NCI-H446 treated with DMSO at 0.1 percent for 48 hours (cell line): ENCODE measurements around the gene PLCB1.
A peak's percentile ranks its signal among the peaks of the same experiment; 100 is the strongest.
"Not testable (repeated sequence)": the region's sequence is repeated elsewhere in the genome, so short reads cannot be mapped to it uniquely, and the experiment has no call there.

Experiments used
- DNase-seq: peaks from one replicate; lab custom pipeline; 2025; lab: John Stamatoyannopoulos, UW

The PLCB1 gene

DNA sequence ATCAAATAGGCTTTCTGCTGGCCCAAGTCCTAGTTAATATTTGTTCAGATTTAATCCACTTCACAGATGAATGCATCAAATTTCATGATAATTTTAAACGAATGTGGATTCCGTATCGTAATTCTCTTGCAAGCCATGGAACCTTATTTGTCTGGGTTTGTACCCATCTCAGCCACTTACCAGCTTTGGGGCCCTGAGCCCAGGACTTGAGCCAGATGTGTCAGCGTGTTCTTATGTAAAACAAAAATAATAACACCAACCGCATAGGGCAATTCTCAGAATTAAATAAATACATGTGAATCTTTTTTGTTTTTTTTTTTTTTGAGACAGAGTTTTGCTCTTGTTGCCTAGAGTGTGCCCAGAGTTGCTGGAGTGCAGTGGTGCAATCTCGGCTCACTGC lies 654.3 kb downstream of the PLCB1 start:
- no peak for DNase-seq

- DNase-seq: no peak
These were observed 655.0 kb downstream of the PLCB1 start for GRCh38 chr20:8787090-8787489.

DNA sequence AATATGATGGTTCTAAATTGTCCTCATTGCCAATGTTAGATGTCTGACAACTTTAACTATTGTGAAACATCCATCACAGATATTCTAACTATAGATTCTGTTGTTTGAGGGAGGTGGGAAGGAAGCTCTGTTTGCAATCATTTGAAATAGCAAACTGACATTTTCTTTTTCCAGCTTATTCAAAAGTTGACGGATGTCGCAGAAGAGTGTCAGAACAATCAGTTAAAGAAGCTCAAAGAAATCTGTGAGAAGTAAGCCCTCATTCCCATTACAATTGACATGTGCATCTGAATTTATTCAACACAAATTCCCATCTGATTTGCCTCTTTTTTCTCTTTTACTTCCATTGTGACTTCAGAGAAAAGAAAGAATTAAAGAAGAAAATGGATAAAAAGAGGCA lies 656.2 kb downstream of the PLCB1 start:
- no peak for DNase-seq

- no peak for DNase-seq
These were observed 656.8 kb downstream of the PLCB1 start for GRCh38 chr20:8788831-8789230.

GRCh38 chr20:8790442-8791074 lies 658.5 kb downstream of the PLCB1 start:
- peak; percentile 24 for DNase-seq

GRCh38 chr20:8795404-8795803 lies 663.3 kb downstream of the PLCB1 start:
- no peak for DNase-seq

DNA sequence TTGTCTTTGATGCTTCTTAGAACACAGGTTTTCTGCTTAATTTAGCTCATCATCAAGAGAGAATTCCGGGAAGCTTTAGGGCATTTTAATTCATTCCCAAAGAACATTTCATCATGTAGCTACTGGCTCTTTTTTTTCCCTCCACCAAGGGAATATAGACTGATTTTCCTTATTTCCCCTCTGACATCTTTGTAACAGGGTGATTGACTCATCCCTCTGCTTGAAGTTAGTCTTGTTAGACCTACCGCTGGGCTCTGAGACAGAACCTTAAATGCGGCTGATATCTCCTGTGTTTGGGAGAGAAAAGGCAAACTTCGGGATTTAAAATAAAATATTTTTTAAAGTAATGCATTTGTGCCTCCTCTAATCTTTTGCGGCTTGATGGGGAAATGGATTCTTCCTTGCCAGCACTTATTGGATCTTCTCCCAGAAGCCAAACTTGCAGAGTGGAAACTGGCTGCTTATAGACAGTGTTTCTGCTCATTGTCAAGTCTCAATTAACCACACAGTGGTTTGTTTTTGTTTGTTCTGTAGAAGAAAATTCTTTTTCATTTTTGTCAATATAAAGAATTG lies 664.1 kb downstream of the PLCB1 start:
- no peak for DNase-seq

GRCh38 chr20:8798505-8798904 lies 666.4 kb downstream of the PLCB1 start:
- no peak for DNase-seq

GRCh38 chr20:8800089-8800488 lies 668.0 kb downstream of the PLCB1 start:
- no peak for DNase-seq

DNA sequence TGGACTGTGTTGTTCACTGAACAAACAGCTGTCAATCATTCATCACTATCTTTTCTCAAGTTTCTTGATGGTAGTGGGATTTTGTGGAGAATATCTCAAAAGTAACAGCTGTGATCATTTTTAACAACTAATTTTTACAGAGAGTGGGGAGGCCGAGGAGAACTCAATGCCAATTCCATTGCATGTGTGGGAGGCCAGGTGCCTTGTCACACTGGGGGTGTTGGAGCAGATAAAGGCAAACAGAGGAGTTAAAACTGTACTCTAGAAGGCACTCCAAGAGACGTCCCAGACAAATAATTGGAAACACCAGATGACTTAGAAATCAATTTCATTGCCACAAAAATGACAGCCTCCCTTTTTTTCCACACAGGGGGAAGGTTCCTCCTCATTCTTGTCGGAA lies 669.6 kb downstream of the PLCB1 start:
- no peak for DNase-seq

DNA sequence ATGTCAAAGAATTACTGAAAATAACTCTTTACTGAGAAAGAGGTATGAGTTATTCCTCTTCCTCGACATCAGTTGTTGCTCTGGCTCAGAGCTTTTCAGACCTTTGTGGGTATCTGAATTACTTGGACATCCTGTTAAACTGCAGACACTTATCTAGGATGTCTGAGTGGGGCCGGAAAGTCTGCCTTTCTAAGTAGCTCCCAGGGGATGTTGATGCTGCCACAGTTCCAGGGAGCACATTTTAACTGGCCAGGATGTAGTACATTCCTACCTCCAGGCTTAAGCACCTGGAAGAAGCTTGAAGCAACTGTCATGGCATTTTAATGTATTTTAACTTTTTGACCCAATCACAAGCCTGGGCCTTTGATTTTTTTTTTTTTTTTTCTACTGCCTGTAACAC lies 671.0 kb downstream of the PLCB1 start:
- no peak for DNase-seq

DNA sequence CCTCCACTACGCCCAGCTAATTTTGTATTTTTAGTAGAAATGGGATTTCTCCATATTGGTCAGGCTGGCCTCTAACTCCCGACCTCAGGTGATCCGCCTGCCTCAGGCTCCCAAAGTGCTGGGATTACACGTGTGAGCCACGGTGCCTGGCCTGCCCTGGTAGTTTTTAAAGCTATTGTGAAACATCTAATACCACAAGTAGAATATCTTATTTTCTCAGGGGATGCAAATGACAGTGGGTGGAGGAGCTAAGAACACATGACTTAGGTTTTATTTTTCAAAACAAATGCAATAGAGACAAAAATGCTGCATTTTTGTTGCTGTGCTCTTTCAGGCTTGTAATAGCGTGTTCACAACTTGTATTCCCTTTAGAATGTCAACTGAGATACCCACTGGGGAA lies 671.9 kb downstream of the PLCB1 start:
- no peak for DNase-seq

GRCh38 chr20:8805737-8806442 lies 673.8 kb downstream of the PLCB1 start:
- DNase-seq: no peak

DNA sequence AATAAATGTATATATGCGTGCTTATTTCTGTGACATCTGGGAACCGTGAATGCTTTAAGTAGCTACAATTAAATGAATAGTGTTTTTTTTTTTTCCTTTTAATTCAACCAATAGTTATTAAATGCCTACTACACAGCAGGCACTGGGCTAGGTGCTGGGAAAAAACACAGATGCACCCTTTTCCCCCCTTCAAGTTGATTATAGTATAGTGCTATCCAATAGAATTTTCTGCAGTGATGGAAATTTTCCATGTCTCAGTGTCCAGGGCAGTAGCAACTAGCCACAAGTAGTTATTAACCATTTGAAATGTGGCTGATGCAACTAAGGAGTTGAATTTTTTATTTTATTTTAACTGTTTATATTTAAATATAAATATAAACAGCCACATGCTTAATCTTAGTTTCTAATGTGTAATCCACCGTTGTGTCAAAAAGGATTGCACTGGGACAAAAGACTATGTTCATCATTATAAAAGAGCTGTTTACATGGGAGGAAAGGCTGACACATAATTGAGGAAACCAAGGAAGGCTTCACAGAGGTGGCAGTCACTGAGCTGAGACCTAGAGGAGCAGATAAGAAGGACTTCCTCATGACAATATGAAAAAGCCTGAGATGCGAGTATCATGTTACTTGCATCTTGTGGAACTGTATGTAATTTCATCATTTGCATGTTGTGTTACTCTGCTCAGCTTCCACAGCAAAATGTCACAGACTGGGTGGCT lies 675.6 kb downstream of the PLCB1 start:
- no peak for DNase-seq

- no peak for DNase-seq
These were observed 676.1 kb downstream of the PLCB1 start for GRCh38 chr20:8808202-8808535.

DNA sequence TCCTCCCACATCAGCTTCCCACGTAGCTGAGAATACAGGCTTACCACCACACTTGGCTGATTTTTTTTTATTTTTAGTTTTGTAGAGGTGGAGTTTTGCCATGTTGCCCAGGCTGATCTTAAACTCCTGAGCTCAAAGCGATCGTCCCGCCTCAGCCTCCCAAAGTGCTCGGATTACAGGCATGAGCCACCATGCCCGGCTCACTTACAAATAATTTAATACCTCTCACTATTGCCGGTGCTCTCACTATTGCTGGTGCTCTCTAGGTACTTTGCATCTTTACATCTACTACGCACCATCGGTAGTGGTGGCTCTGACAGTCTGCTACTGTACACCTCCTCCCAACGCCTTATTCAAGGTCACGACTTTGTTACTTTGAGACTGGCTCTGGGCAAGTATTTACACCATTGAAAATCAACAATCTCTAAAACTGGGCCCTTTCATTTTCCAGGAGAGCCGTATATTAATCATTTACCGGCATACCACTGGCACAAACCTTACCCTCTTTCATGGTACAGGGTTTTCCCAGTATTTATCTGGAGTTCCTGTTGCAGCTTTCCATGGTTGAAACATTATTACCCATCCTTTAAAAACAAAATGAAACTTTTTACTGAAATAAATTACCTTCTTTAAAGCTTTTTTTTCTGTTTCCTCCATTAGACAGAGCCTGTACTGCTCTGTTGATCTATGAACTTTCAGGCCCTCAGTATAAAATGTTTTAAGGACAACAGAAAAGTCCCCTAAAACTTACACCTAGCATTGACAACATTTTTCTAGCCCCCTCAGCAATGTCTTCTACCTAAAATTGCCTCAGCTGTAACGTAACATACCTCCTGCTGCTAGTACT lies 677.3 kb downstream of the PLCB1 start:
- no peak for DNase-seq

DNA sequence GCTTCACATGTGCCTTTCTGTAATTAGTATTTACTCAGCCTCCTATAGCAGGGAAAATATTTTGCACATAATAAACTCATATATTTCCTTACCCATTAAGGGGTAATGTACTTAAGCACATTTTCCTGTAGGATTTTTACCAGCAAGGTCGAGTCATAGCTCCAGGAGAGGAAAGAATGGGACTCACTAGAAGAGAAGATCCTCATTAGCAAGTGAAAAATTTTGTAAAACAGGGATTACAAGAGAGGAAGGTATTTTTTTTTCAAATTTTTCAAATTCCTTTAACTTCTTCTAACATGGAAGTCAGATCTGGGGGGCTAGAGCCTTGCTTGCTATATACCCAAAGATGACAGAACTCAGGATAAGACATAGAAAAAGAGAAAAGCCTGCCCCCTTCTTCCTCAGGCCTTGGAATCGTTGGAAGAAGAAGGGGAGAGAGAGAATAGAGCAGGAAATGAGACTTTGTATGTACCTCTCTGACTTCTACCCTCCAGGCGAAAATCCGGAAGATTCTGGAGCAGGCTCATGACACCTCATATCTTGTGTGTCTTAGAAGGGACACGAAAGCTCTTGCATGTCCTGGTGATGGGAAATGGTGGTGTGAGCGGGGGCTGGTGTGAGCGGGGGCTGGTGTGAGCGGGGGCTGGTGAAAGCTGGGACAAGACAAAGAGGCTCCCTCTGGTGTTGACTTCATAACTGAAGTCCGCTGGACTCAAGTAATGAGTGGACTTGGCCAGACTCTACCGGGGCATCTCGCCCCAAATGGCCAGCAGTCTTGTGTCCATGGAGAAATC lies 679.9 kb downstream of the PLCB1 start:
- DNase-seq: no peak

DNA sequence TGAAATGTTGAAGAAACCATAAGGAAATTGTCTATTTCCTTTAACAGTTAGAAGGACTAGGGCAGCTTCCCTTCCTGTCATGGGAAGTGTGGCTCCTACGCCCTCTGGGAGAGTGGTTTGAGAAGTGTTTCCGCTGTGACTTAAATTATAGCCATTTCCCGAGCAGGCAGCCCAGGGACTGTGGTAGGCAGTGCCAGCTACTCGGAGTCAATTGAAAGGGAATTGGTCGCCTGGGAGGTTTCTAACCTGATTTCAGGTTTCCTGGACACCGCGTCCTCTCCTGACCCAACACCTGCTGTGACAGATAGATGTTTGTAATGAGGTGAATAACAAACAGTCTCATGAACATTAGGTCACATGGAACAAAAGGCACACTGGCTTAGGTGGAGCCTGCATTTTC lies 680.8 kb downstream of the PLCB1 start:
- no peak for DNase-seq

DNA sequence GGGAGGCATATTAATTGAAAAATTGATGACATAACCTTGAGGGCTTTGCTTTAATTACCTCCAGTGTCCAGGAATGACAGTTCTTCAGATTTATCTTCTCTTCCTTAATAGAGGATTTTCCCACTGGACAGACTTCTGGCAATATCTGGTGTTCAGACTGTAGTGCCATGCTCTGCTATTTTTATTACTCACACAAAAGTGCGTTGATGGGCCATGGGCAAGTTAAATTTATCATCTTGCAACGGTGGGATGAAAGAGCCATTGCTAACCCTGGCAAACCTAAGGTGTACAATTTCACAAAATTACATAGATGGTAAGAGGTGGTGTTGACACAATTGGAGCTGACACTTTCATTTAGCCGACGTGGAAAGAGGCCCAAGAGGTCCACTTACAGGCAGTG lies 683.1 kb downstream of the PLCB1 start:
- no peak for DNase-seq

DNA sequence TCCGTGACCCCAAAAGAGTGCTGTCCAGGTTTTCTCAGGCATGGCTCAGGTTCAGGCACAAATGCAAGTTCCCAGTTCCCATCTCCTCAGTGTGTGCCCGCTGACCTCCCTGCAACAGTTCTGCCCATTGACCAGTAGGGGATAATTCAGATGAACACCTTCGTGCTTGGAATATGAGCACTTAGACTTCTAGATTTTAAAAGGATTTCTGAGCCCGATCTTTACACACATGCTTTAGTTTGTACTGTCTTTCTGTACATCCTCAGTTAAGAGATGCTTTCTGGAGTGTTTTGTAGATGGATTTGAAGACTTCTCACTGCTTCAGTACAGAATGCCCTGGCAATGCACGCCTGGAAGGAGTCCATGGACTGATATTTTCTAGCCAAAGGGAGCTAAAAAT lies 697.2 kb downstream of the PLCB1 start:
- no peak for DNase-seq

GRCh38 chr20:8834294-8834693 lies 702.2 kb downstream of the PLCB1 start:
- not testable (repeated sequence) for DNase-seq
